K562 (cell line): ENCODE measurements around the gene CACNG6.

ENCODE experiments used
- TF ChIP-seq, protein P1 (sequence below): fragments of 250-450 bp; sonication (Bioruptor Pico); IDR thresholded peaks from 2 replicates; pipeline ENCODE4 v1.5.0; 2021; ENCODE audit warnings: mild to moderate bottlenecking, moderate library complexity
- TF ChIP-seq, protein P2 (sequence below): sonication (generic); formaldehyde crosslinking; IDR thresholded peaks from 2 replicates; pipeline ENCODE4 v1.8.1; 2022; ENCODE audit warnings: missing genetic modification reagents
- TF ChIP-seq, protein P3 (sequence below), 3 experiments: IDR thresholded peaks in 2 of 3; conservative IDR thresholded peaks in 1 of 3; 2 replicates each; pipeline ENCODE4 v1.5.1; 2011 to 2012; ENCODE audit warnings: low read length in 3 of 3, mild to moderate bottlenecking in 3 of 3, control low read depth in 2 of 3, improper control_type of control experiment in 1 of 3, inconsistent platforms in 1 of 3, low read depth in 1 of 3, mixed read lengths in 1 of 3, moderate library complexity in 1 of 3; ENCODE audit not compliant: insufficient read depth in 2 of 3

DNA sequence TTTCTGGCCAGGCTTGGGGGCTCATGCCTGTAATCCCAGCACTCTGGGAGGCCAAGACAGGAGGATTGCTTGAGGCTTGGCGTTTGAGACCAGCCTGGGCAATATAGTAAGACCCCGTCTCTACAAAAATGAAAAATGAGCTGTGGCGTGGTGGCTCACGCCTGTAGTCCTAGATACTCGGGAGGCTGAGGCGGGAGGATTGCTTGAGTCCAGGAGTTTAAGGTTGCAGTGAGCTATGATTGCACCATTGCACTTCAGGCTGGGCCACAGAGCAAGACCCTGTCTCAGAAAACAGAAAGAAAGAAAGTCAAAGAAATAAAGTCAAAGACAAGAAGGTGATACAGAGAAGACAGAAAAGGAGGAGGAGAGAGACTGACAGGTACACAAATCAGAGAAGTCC is 2.5 kb upstream of the CACNG6 start:
- TF ChIP-seq, protein P1, sequence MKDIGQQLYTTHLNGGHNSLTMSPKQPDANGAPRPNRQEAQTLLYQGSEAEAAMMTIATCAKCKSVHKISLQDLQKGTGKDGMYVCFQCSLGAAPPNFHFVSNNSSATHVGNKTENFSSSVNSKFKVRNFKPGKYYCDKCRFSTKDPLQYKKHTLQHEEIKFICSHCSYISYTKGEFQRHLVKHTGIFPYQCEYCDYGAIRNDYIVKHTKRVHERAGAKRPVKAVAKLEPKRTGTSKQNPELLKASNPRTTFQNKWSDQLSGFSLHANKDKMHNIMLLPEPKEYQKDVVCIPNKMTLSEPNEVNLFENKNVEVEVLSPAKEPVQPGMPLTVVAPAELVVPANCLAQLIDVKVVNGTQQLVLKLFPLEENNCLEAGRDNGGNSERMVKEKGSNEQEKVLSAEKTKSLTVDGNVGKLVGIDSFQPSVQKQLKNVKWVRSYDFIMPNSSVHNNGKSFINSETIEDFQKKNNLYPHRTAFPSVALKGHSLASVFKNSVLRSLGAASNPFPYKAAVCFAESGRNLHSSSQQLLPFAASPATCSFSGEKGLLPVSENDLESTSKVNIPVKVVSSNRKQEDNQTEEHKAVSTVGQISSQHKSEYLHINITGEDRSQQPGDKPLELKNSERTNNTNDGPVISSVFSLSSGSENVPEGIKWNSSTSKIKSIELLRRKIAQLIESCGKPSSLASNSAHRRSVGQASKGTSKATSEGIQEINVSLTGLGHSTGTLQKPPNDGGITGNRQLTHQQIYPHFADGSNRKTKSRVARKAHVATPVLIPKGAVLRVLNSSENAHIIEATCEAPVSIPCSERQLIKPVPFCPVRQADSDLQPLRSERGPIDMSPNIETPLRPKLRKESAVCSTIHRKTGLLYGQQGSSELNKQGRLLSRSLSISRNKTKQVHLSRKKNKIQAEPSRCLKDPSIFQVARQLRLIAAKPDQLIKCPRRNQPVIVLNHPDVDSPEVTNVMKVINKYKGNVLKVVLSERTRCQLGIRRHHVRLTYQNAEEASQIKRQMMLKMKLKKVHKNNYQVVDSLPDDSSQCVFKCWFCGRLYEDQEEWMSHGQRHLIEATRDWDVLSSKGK (CRISPR knock-in tag): no peak
- TF ChIP-seq, protein P2, sequence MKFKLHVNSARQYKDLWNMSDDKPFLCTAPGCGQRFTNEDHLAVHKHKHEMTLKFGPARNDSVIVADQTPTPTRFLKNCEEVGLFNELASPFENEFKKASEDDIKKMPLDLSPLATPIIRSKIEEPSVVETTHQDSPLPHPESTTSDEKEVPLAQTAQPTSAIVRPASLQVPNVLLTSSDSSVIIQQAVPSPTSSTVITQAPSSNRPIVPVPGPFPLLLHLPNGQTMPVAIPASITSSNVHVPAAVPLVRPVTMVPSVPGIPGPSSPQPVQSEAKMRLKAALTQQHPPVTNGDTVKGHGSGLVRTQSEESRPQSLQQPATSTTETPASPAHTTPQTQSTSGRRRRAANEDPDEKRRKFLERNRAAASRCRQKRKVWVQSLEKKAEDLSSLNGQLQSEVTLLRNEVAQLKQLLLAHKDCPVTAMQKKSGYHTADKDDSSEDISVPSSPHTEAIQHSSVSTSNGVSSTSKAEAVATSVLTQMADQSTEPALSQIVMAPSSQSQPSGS (CRISPR knock-in tag): no peak
- TF ChIP-seq, protein P3, sequence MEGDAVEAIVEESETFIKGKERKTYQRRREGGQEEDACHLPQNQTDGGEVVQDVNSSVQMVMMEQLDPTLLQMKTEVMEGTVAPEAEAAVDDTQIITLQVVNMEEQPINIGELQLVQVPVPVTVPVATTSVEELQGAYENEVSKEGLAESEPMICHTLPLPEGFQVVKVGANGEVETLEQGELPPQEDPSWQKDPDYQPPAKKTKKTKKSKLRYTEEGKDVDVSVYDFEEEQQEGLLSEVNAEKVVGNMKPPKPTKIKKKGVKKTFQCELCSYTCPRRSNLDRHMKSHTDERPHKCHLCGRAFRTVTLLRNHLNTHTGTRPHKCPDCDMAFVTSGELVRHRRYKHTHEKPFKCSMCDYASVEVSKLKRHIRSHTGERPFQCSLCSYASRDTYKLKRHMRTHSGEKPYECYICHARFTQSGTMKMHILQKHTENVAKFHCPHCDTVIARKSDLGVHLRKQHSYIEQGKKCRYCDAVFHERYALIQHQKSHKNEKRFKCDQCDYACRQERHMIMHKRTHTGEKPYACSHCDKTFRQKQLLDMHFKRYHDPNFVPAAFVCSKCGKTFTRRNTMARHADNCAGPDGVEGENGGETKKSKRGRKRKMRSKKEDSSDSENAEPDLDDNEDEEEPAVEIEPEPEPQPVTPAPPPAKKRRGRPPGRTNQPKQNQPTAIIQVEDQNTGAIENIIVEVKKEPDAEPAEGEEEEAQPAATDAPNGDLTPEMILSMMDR (IDR thresholded peaks at IDR 0.05 in 2 of 3, conservative IDR thresholded peaks at IDR 0.05 in 1 of 3; ENCODE audit: insufficient read depth in 2 of 3, low read depth in 1 of 3, low read length in 3 of 3): no peak
